Thymus (tissue), 11 donors: ENCODE measurements around the gene EXOC6B. TPM values are rescaled to one million over a fixed set of nuclear protein-coding genes. Genes with fewer than 3 reads are reported as not detected.

ENCODE experiments used
- DNase-seq, 9 donors: peaks; one replicate each; pipeline ENCODE4 v3.0.0-alpha.2; 2013; ENCODE audit warnings: low spot score in 9 of 9, low read depth in 6 of 9, missing footprints in 1 of 9
- H3K27ac ChIP-seq, 2 donors: one replicate each; pipeline ENCODE4 v1.5.1; 2013; ENCODE audit warnings: control low read depth in 1 of 2, low read depth in 1 of 2, low read length in 1 of 2, mild to moderate bottlenecking in 1 of 2, moderate library complexity in 1 of 2
- H3K27me3 ChIP-seq, 2 donors: one replicate each; pipeline ENCODE4 v1.5.1; 2013; ENCODE audit warnings: low read length in 1 of 2; ENCODE audit not compliant: control insufficient read depth in 2 of 2, insufficient read depth in 1 of 2
- H3K36me3 ChIP-seq, 2 donors: one replicate each; pipeline ENCODE4 v1.5.1; 2013; ENCODE audit warnings: low read length in 1 of 2, mild to moderate bottlenecking in 1 of 2, moderate library complexity in 1 of 2; ENCODE audit not compliant: control insufficient read depth in 2 of 2, insufficient read depth in 2 of 2
- H3K4me1 ChIP-seq, 2 donors: one replicate each; pipeline ENCODE4 v1.5.1; 2013; ENCODE audit warnings: low read length in 2 of 2; ENCODE audit not compliant: control insufficient read depth in 2 of 2, insufficient read depth in 2 of 2
- H3K4me3 ChIP-seq, 2 donors: one replicate each; pipeline ENCODE4 v1.5.1; 2013; ENCODE audit warnings: low read length in 2 of 2, control low read depth in 1 of 2, mild to moderate bottlenecking in 1 of 2
- H3K9me3 ChIP-seq, 2 donors: one replicate each; pipeline ENCODE4 v1.5.1; 2013; ENCODE audit warnings: low read length in 1 of 2, mild to moderate bottlenecking in 1 of 2; ENCODE audit not compliant: control insufficient read depth in 2 of 2, insufficient read depth in 1 of 2
- WGBS: extraction: QIAGEN DNeasy Blood & Tissue Kit; methylation state at CpG from one replicate; pipeline ENCODE4 v1.1.7; 2013; 5-methylcytosine and 5-hydroxymethylcytosine counted together
- polyA plus RNA-seq: library from polyadenylated mRNA; stranded (reverse); fragments of 200-250 nt; gene quantifications from one replicate; pipeline ENCODE4 v1.2.3, GENCODE V29; 2013
- total RNA-seq: library from RNA; stranded (reverse); fragments of 120-200 nt; gene quantifications from one replicate; pipeline ENCODE4 v1.2.4, GENCODE V29; 2013
- donor health status: healthy.

EXOC6B gene
- total and polyA plus RNA-seq, 2 donors = 5.0 to 6.2 TPM

GRCh38 chr2:72744049-72744448, 81.8 kb downstream of the EXOC6B start:
- Histone ChIP-seq H3K27me3 (no peaks in the 10 kb centered on the region), H3K4me1 (no peaks in the 10 kb centered on the region), H3K9me3 (no peaks in the 10 kb centered on the region), H3K27ac (no peak overlapping the region), H3K36me3 (no peaks in the 10 kb centered on the region), H3K4me3 (no peak overlapping the region)
- DNase-seq = no peak

- no peaks in the 10 kb centered on the region for H3K4me1 ChIP-seq
- no peak for DNase-seq
- WGBS = 98% methylated on average over 2 of the region's 2 CpGs
- no peak overlapping the region for H3K4me3 ChIP-seq
- H3K9me3 ChIP-seq = no peaks in the 10 kb centered on the region
- H3K27ac ChIP-seq = no peak overlapping the region
- H3K36me3 ChIP-seq = no peaks in the 10 kb centered on the region
- H3K27me3 ChIP-seq = no peaks in the 10 kb centered on the region
Observed at GRCh38 chr2:72743481-72743880, 82.4 kb downstream of the EXOC6B start.

- DNase-seq = no peak
- Histone ChIP-seq H3K4me1 (no peaks in the 10 kb centered on the region), H3K27ac (no peak overlapping the region), H3K4me3 (no peak overlapping the region), H3K27me3 (no peaks in the 10 kb centered on the region), H3K36me3 (no peaks in the 10 kb centered on the region), H3K9me3 (no peaks in the 10 kb centered on the region)
Observed at GRCh38 chr2:72738096-72738495, 87.7 kb downstream of the EXOC6B start.

GRCh38 chr2:72734432-72734831, 91.4 kb downstream of the EXOC6B start:
- H3K9me3 ChIP-seq = no peaks in the 10 kb centered on the region
- WGBS = 95% methylated on average over 2 of the region's 2 CpGs
- H3K4me1 ChIP-seq = no peaks in the 10 kb centered on the region
- no peak overlapping the region for H3K4me3 ChIP-seq
- no peaks in the 10 kb centered on the region for H3K27me3 ChIP-seq
- DNase-seq = no peak
- no peaks in the 10 kb centered on the region for H3K36me3 ChIP-seq
- no peak overlapping the region for H3K27ac ChIP-seq

GRCh38 chr2:72731116-72731515, 94.7 kb downstream of the EXOC6B start:
- DNase-seq = no peak
- no peaks in the 10 kb centered on the region for H3K9me3 ChIP-seq

GRCh38 chr2:72727356-72727755, 98.5 kb downstream of the EXOC6B start:
- no peak for DNase-seq
- WGBS = 98% methylated on average over 4 of the region's 4 CpGs
- H3K4me1 ChIP-seq = no peaks in the 10 kb centered on the region
- H3K36me3 ChIP-seq = no peaks in the 10 kb centered on the region
- H3K9me3 ChIP-seq = no peaks in the 10 kb centered on the region
- no peaks in the 10 kb centered on the region for H3K27me3 ChIP-seq
- no peak overlapping the region for H3K4me3 ChIP-seq
- no peak overlapping the region for H3K27ac ChIP-seq

More at GRCh38 chr2:72731116-72731515, 94.7 kb downstream of the EXOC6B start:
- no peak overlapping the region for H3K27ac ChIP-seq
- H3K4me3 ChIP-seq = no peak overlapping the region
- WGBS = 96% methylated on average over 2 of the region's 2 CpGs
- H3K27me3 ChIP-seq = no peaks in the 10 kb centered on the region
- no peaks in the 10 kb centered on the region for H3K4me1 ChIP-seq
- no peaks in the 10 kb centered on the region for H3K36me3 ChIP-seq

GRCh38 chr2:72723769-72724370, 102.0 kb downstream of the EXOC6B start:
- H3K4me1 ChIP-seq = no peaks in the 10 kb centered on the region
- H3K27me3 ChIP-seq = no peaks in the 10 kb centered on the region
- H3K9me3 ChIP-seq = no peaks in the 10 kb centered on the region
- H3K36me3 ChIP-seq = no peaks in the 10 kb centered on the region
- WGBS = 92% methylated on average over 3 of the region's 3 CpGs
- no peak overlapping the region for H3K4me3 ChIP-seq
- H3K27ac ChIP-seq = no peak overlapping the region
- no peak for DNase-seq

- H3K36me3 ChIP-seq = no peaks in the 10 kb centered on the region
- H3K27ac ChIP-seq = no peak overlapping the region
- no peaks in the 10 kb centered on the region for H3K4me1 ChIP-seq
- 92% methylated on average over 3 of the region's 3 CpGs for WGBS
- H3K4me3 ChIP-seq = no peak overlapping the region
- H3K9me3 ChIP-seq = no peaks in the 10 kb centered on the region
- no peaks in the 10 kb centered on the region for H3K27me3 ChIP-seq
- DNase-seq = no peak
Observed at GRCh38 chr2:72722492-72723070, 103.3 kb downstream of the EXOC6B start.

- Histone ChIP-seq H3K27me3 (no peaks in the 10 kb centered on the region), H3K4me3 (no peak overlapping the region), H3K4me1 (no peaks in the 10 kb centered on the region), H3K36me3 (no peaks in the 10 kb centered on the region), H3K9me3 (no peaks in the 10 kb centered on the region), H3K27ac (no peak overlapping the region)
- DNase-seq = no peak
- WGBS = 85% methylated on average over 4 of the region's 4 CpGs
Observed at GRCh38 chr2:72719416-72719815, 106.4 kb downstream of the EXOC6B start.
